Activated CD4-positive, alpha-beta T cell treated with anti-CD3 and anti-CD28 coated beads, Interleukin-2, amount 50 U/mL, for 16 hours (primary cell): ENCODE results near the gene DHRS7.

ENCODE experiments used
- DNase-seq: peaks from one replicate; pipeline ENCODE4 v3.0.0-alpha.2; 2020

The DHRS7 gene

GRCh38 chr14:60184905-60185555, 19.8 kb upstream of the DHRS7 start:
- DNase-seq: no peak

- peak; percentile 69 for DNase-seq
Observed at GRCh38 chr14:60184146-60184904, 19.1 kb upstream of the DHRS7 start.

- peak; percentile 13 for DNase-seq
Observed at GRCh38 chr14:60183741-60184140, 18.5 kb upstream of the DHRS7 start.

GRCh38 chr14:60183138-60183537, 17.9 kb upstream of the DHRS7 start:
- DNase-seq: no peak

GRCh38 chr14:60179431-60179869, 14.3 kb upstream of the DHRS7 start:
- no peak for DNase-seq

GRCh38 chr14:60178820-60179219, 13.6 kb upstream of the DHRS7 start:
- no peak for DNase-seq

- DNase-seq: no peak
Observed at GRCh38 chr14:60178164-60178563, 13.0 kb upstream of the DHRS7 start.

GRCh38 chr14:60175255-60175902, 10.2 kb upstream of the DHRS7 start:
- DNase-seq: no peak

GRCh38 chr14:60174352-60175254, 9.4 kb upstream of the DHRS7 start:
- no peak for DNase-seq

- no peak for DNase-seq
Observed at GRCh38 chr14:60171690-60172089, 6.5 kb upstream of the DHRS7 start.

GRCh38 chr14:60170948-60171347, 5.8 kb upstream of the DHRS7 start:
- DNase-seq: no peak

GRCh38 chr14:60169722-60170121, 4.5 kb upstream of the DHRS7 start:
- no peak for DNase-seq

GRCh38 chr14:60166142-60166541, 944 bp upstream of the DHRS7 start:
- DNase-seq: no peak

GRCh38 chr14:60165547-60165876, 314 bp upstream of the DHRS7 start:
- no peak for DNase-seq

GRCh38 chr14:60164404-60164711, 840 bp downstream of the DHRS7 start:
- DNase-seq: no peak

GRCh38 chr14:60163693-60164092, 1.5 kb downstream of the DHRS7 start:
- no peak for DNase-seq

- DNase-seq: no peak
Observed at GRCh38 chr14:60161196-60162107, 3.7 kb downstream of the DHRS7 start.

- no peak for DNase-seq
Observed at GRCh38 chr14:60160422-60160821, 4.8 kb downstream of the DHRS7 start.

GRCh38 chr14:60154671-60155070, 10.5 kb downstream of the DHRS7 start:
- DNase-seq: no peak

GRCh38 chr14:60153991-60154390, 11.2 kb downstream of the DHRS7 start:
- DNase-seq: peak; percentile 20

GRCh38 chr14:60151715-60152114, 13.5 kb downstream of the DHRS7 start:
- DNase-seq: peak; percentile 78

- no peak for DNase-seq
Observed at GRCh38 chr14:60134702-60135101, 30.5 kb downstream of the DHRS7 start.
